Spleen (tissue), 11 donors: ENCODE measurements around the gene ETV7. TPM values are rescaled to one million over a fixed set of nuclear protein-coding genes. Genes with fewer than 3 reads are reported as not detected.

Source experiments
- DNase-seq: peaks from one replicate; pipeline ENCODE4 v3.0.0-alpha.2; 2020
- H3K27ac ChIP-seq, 8 donors: fragments of 200-600 bp; sonication (generic) in 7 of 8; 1 replicate in 4 of 8; 2 replicates in 4 of 8; pipeline versions ENCODE4 v1.5.0 to v1.8.0; 2016 to 2021; ENCODE audit warnings: inconsistent platforms in 4 of 8, mild to moderate bottlenecking in 4 of 8, moderate library complexity in 1 of 8
- H3K27me3 ChIP-seq, 7 donors: fragments of 200-600 bp; sonication (generic) in 6 of 7; replicated peaks in 1 of 7; 1 replicate in 4 of 7; 2 replicates in 3 of 7; pipeline versions ENCODE4 v1.5.0 to v1.8.0; 2016 to 2021; ENCODE audit warnings: inconsistent platforms in 3 of 7, mild to moderate bottlenecking in 1 of 7
- H3K36me3 ChIP-seq, 6 donors: fragments of 200-600 bp; sonication (generic) in 5 of 6; 1 replicate in 4 of 6; 2 replicates in 2 of 6; pipeline versions ENCODE4 v1.5.0 to v1.8.0; 2016 to 2021; ENCODE audit warnings: inconsistent platforms in 2 of 6
- H3K4me1 ChIP-seq, 6 donors: fragments of 200-600 bp; sonication (generic) in 5 of 6; 1 replicate in 3 of 6; 2 replicates in 3 of 6; pipeline versions ENCODE4 v1.5.0 to v1.8.0; 2016 to 2021; ENCODE audit warnings: inconsistent platforms in 3 of 6
- H3K4me3 ChIP-seq, 8 donors: fragments of 200-600 bp; sonication (generic) in 7 of 8; 1 replicate in 4 of 8; 2 replicates in 4 of 8; pipeline versions ENCODE4 v1.5.0 to v1.8.0; 2016 to 2021; ENCODE audit warnings: inconsistent platforms in 4 of 8, mild to moderate bottlenecking in 4 of 8, moderate library complexity in 2 of 8
- H3K9me3 ChIP-seq, 8 donors: fragments of 200-600 bp; sonication (generic) in 7 of 8; 1 replicate in 4 of 8; 2 replicates in 4 of 8; pipeline versions ENCODE4 v1.5.0 to v1.8.0; 2016 to 2021; ENCODE audit warnings: inconsistent platforms in 4 of 8
- POLR2A ChIP-seq, 3 donors: fragments of 450-650 bp; IDR thresholded peaks; one replicate each; pipeline ENCODE4 v1.5.1; 2017; ENCODE audit warnings: antibody characterized with exemption in 3 of 3, mild to moderate bottlenecking in 1 of 3
- POLR2AphosphoS5 ChIP-seq, 3 donors: sonication (generic); formaldehyde crosslinking; IDR thresholded peaks; one replicate each; pipeline ENCODE4 v1.5.1; 2017; ENCODE audit warnings: antibody characterized with exemption in 3 of 3
- WGBS, 5 donors: extraction: QIAGEN DNeasy Blood & Tissue Kit in 3 of 5; methylation state at CpG; one replicate each; pipeline versions ENCODE4 v1.1.5 to v1.1.7; 2013 to 2018; 5-methylcytosine and 5-hydroxymethylcytosine counted together
- intact Hi-C: fragments of 100-400 bp; cut with DNase I; formaldehyde crosslinking; loops from one replicate; pipeline ENCODE4 v1.15.0; 2023; ENCODE audit warnings: low total_unique reads
- polyA plus RNA-seq, 3 donors: library from polyadenylated mRNA; stranded (reverse); fragments of 200-250 nt; gene quantifications; one replicate each; pipeline ENCODE4 v1.2.1, GENCODE V29; 2013
- total RNA-seq, 7 donors: library from RNA; depleted of rRNA in 3 of 7; stranded (reverse); fragments of >200 nt in 3 of 7; fragmentation: NEBNext Ultra II Directional in 4 of 7; extraction: Animal tissue kit (Norgen Biotek cat#: 25700) in 4 of 7; gene quantifications; one replicate each; pipeline versions ENCODE4 v1.1.0 to v1.2.1, GENCODE V29; 2016 to 2021
- TF ChIP-seq, protein P1 (sequence below), 11 experiments: fragments of 200-600 bp in 7 of 11; fragments of 450-650 bp in 4 of 11; sonication (generic) in 4 of 11; IDR thresholded peaks in 8 of 11; conservative IDR thresholded peaks in 3 of 11; 1 replicate in 7 of 11; 2 replicates in 4 of 11; pipeline versions ENCODE4 v1.4.0 to v1.8.0; 2016 to 2021; ENCODE audit warnings: antibody characterized with exemption in 11 of 11, inconsistent platforms in 4 of 11, mild to moderate bottlenecking in 1 of 11
- donor health status: healthy with polysubstance abuse.
- donor health status: DM: no; HTN: no; CAD: no; lungs with moderate emphysema.
- donor health status: DM: no; HTN: no; CAD: no.
- donor health status: Bipolar disorder and iron deficiency.
- donor health status: healthy.
- donor health status: DM: no; HTN: no; CAD: no.
- donor health status: DM: yes; HTN: yes; CAD: no.

ETV7 gene
- total and polyA plus RNA-seq, 10 donors: 0.51 to 4.5 (median 2.0) TPM

DNA sequence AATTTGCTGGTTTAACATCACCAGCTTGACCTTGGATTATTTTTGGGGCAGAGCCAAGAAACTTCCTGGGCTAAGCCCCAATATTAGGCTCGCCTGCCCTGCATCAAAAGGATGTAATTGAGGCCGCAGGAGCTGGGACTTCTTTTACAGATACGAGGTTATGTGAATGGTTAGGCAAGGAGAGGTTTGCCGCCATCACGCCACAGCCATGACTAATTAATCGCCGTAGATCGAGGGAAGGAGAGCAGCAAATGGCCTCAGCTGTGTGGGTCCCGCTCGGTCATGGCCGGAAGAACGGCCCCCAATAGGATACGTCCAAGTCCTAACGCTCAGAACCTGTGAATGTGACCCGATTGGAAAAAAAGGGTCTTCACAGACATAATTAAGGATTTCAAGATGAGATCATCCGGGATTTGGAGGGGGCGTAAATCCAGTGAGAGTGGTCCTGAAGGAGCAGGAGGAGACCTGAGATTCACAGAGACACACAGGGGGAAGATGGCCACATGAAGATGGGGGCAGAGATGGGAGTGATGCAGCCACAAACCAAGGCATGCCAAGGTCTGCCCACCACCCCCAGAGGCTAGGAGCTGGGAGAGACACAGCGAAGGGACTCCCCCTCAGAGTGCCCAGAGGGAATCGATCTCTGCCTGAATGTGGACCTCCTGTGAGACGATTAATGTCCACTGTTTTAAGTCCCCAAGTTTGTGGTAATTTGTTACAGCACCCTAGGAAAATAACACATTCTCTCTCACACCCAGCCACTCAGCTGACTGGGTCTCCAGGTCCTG is 40.8 kb downstream of the ETV7 start:
- Histone ChIP-seq H3K27me3 (peaks cover 0 to 23% (median 4%) of the 10 kb centered on the region in 7 donors), H3K27ac (no peak overlapping the region), H3K4me1 (peaks cover 0 to 20% (median 8%) of the 10 kb centered on the region in 6 donors), H3K36me3 (no peaks in the 10 kb centered on the region), H3K9me3 (no peaks in the 10 kb centered on the region), H3K4me3 (no peak overlapping the region)
- DNase-seq: no peak
- WGBS, 5 donors: 89 to 93% (median 91%) methylated on average over 20 of the region's 20 CpGs
- intact Hi-C loops: no loop called here
- TF ChIP-seq POLR2A (IDR thresholded peaks at IDR 0.05): no peak
- no peak for TF ChIP-seq POLR2AphosphoS5 (IDR thresholded peaks at IDR 0.05)
- TF ChIP-seq, protein P1, sequence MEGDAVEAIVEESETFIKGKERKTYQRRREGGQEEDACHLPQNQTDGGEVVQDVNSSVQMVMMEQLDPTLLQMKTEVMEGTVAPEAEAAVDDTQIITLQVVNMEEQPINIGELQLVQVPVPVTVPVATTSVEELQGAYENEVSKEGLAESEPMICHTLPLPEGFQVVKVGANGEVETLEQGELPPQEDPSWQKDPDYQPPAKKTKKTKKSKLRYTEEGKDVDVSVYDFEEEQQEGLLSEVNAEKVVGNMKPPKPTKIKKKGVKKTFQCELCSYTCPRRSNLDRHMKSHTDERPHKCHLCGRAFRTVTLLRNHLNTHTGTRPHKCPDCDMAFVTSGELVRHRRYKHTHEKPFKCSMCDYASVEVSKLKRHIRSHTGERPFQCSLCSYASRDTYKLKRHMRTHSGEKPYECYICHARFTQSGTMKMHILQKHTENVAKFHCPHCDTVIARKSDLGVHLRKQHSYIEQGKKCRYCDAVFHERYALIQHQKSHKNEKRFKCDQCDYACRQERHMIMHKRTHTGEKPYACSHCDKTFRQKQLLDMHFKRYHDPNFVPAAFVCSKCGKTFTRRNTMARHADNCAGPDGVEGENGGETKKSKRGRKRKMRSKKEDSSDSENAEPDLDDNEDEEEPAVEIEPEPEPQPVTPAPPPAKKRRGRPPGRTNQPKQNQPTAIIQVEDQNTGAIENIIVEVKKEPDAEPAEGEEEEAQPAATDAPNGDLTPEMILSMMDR (IDR thresholded peaks at IDR 0.05 in 8 of 11, conservative IDR thresholded peaks at IDR 0.05 in 3 of 11): no peak

DNA sequence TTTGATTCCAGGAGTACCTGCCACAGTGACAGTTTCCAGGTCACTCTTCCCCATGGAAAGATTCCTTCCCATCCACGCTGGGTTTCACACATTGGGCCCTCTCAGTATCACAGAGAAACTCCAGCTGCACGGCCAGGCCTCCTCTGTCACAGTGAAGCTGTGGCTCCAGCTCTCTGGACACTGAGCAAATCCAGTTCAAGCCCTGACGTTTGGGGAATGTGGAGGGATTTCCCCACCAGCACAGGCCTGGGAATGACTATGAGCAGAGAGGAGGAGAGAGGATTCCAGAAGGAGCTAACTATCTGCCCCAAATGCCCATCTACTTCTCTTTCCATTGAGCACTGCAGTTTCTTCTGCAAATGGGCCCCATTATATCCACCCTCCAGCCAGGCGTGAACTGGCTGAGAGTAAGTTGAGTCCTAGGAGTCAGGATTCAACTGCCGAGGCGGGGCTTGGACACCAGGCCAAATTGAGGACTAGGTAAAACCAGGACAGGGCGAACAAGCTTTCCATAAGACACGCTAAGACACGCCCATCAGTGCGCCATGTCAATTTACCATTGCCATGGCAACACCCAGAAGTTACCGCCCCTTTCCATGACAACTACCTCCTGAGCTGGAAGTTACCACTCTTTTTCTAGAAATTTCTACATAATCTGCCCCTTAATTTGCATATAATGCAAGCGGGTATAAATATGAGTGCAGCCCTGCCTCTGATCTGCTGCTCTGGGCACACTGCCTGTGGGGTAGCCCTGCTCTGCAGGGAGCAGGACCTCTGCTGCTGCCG is 41.6 kb downstream of the ETV7 start:
- intact Hi-C loops: no loop called here
- Histone ChIP-seq H3K9me3 (no peaks in the 10 kb centered on the region), H3K4me1 (peaks cover under 1 to 19% (median 11%) of the 10 kb centered on the region in 6 donors), H3K4me3 (no peak overlapping the region), H3K27ac (no peak overlapping the region), H3K36me3 (no peaks in the 10 kb centered on the region), H3K27me3 (peaks cover 0 to 31% (median 4%) of the 10 kb centered on the region in 7 donors)
- 85 to 89% (median 88%) methylated on average over 13 of the region's 13 CpGs for WGBS, 5 donors
- DNase-seq: no peak
- TF ChIP-seq, protein P1 (IDR thresholded peaks at IDR 0.05 in 8 of 11, conservative IDR thresholded peaks at IDR 0.05 in 3 of 11): no peak
- no peak for TF ChIP-seq POLR2A (IDR thresholded peaks at IDR 0.05)

DNA sequence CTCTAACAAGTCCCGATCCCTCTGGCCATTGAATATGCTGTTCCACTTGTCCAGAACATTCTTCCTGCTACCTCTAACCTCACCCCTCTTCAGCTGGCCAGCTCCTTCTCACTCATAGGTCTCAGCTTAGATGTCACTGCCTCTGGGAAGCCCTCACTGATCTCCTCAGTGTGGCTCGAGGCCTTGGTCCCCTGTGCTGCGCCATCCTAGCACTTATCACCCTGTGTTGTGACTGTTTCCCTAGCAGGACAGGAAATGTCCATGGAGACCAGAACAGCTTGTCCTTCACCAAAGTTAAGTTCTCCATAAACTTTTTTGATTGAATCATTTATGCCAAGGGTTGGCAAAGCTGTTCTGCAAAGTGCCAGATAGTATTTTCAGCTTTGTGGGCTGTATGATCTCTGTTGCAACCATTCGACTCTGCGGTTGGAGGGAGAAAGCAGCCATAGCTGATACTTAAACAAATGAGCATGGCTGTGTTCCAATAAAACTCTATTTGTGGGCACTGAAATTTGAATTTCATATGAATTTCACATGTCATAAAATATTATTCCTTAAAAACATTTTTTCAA is 44.3 kb downstream of the ETV7 start:
- H3K36me3 ChIP-seq: no peaks in the 10 kb centered on the region
- intact Hi-C loops: no loop called here
- no peaks in the 10 kb centered on the region for H3K9me3 ChIP-seq
- no peak overlapping the region for H3K4me3 ChIP-seq
- 65 to 84% (median 69%) methylated on average over 5 of the region's 5 CpGs for WGBS, 5 donors
- peaks cover 3 to 12% (median 9%) of the 10 kb centered on the region in 6 donors for H3K4me1 ChIP-seq
- no peak for DNase-seq
- TF ChIP-seq, protein P1 (IDR thresholded peaks at IDR 0.05 in 8 of 11, conservative IDR thresholded peaks at IDR 0.05 in 3 of 11): no peak
- no peak for TF ChIP-seq POLR2A (IDR thresholded peaks at IDR 0.05)
- no peak for TF ChIP-seq POLR2AphosphoS5 (IDR thresholded peaks at IDR 0.05)
- H3K27ac ChIP-seq: no peak overlapping the region
- peaks cover 0 to 45% (median 6%) of the 10 kb centered on the region in 7 donors for H3K27me3 ChIP-seq
